Right ventricle myocardium superior (tissue), 1 donor: ENCODE results near the gene CCNL1. TPM values are rescaled to one million over a fixed set of nuclear protein-coding genes. Genes with fewer than 3 reads are reported as not detected.
A peak's percentile ranks its signal among the peaks of the same experiment; 100 is the strongest.

ENCODE experiments used
- ATAC-seq: fragments of 200-7000 bp; cut with Tn5 transposase; one replicate; pipeline ENCODE4 v1.9.1; 2020; ENCODE audit warnings: mild to moderate bottlenecking; ENCODE audit not compliant: poor library complexity
- DNase-seq: peaks from one replicate; pipeline ENCODE4 v3.0.0-alpha.2; 2020
- intact Hi-C: fragments of 100-400 bp; cut with DNase I; formaldehyde crosslinking; loops from one replicate; pipeline ENCODE4 v1.11.2; 2022
- total RNA-seq: library from RNA; stranded (reverse); fragmentation: NEBNext Ultra II Directional; extraction: Animal tissue kit (Norgen Biotek cat#: 25700); gene quantifications from one replicate; pipeline ENCODE4 v1.2.1, GENCODE V29; 2021
- donor health status: DM: no; HTN: yes; CAD: no; lungs with severe emphysema.

Gene CCNL1
- total RNA-seq, 1 donor from 2014 or later, result 20.2 TPM

- no peak for DNase-seq
- intact Hi-C loops, result loop anchor here (10.0 kb wide), 1 partner anchor 297 kb away; no protein-coding TSS in a partner anchor
- no peak for ATAC-seq
These were observed 28.1 kb downstream of the CCNL1 start for GRCh38 chr3:157131861-157132260.

- peak; percentile 56 for DNase-seq
- ATAC-seq, result peak; percentile 7
- intact Hi-C loops, result loop anchor here (10.0 kb wide), 1 partner anchor 296 kb away; no protein-coding TSS in a partner anchor
These were observed 29.3 kb downstream of the CCNL1 start for GRCh38 chr3:157130467-157131251.

GRCh38 chr3:157129803-157130466 is 30.0 kb downstream of the CCNL1 start:
- ATAC-seq (no peak), DNase-seq (no peak)
- intact Hi-C loops, result loop anchor here (10.0 kb wide), 1 partner anchor 295 kb away; no protein-coding TSS in a partner anchor

- peak; percentile 14 for ATAC-seq
- intact Hi-C loops, result no loop called here
- DNase-seq, result no peak
These were observed 30.9 kb downstream of the CCNL1 start for GRCh38 chr3:157128771-157129681.

- ATAC-seq, result peak; percentile 63
- DNase-seq, result peak; percentile 66
- intact Hi-C loops, result no loop called here
These were observed 31.8 kb downstream of the CCNL1 start for GRCh38 chr3:157127831-157128767.

GRCh38 chr3:157127268-157127667 is 32.7 kb downstream of the CCNL1 start:
- intact Hi-C loops, result no loop called here
- no peak for ATAC-seq
- no peak for DNase-seq

GRCh38 chr3:157126365-157126764 is 33.6 kb downstream of the CCNL1 start:
- intact Hi-C loops, result no loop called here
- ATAC-seq (no peak), DNase-seq (no peak)

- no peak for DNase-seq
- no peak for ATAC-seq
- intact Hi-C loops, result no loop called here
These were observed 34.8 kb downstream of the CCNL1 start for GRCh38 chr3:157125101-157125500.

- intact Hi-C loops, result no loop called here
- DNase-seq, result no peak
- ATAC-seq, result no peak
These were observed 36.3 kb downstream of the CCNL1 start for GRCh38 chr3:157123621-157124020.

- no peak for ATAC-seq
- DNase-seq, result no peak
- intact Hi-C loops, result no loop called here
These were observed 37.0 kb downstream of the CCNL1 start for GRCh38 chr3:157122832-157123427.

- DNase-seq, result no peak
- peak; percentile 24 for ATAC-seq
- intact Hi-C loops, result no loop called here
These were observed 37.8 kb downstream of the CCNL1 start for GRCh38 chr3:157122116-157122515.

- intact Hi-C loops, result no loop called here
- no peak for DNase-seq
- no peak for ATAC-seq
These were observed 38.4 kb downstream of the CCNL1 start for GRCh38 chr3:157121522-157121921.

- ATAC-seq, result no peak
- intact Hi-C loops, result no loop called here
- DNase-seq, result no peak
These were observed 39.7 kb downstream of the CCNL1 start for GRCh38 chr3:157120071-157120892.

GRCh38 chr3:157119369-157119951 is 40.5 kb downstream of the CCNL1 start:
- intact Hi-C loops, result no loop called here
- ATAC-seq (no peak), DNase-seq (no peak)

- ATAC-seq (no peak), DNase-seq (no peak)
- intact Hi-C loops, result no loop called here
These were observed 41.9 kb downstream of the CCNL1 start for GRCh38 chr3:157117875-157118654.

GRCh38 chr3:157117206-157117605 is 42.7 kb downstream of the CCNL1 start:
- intact Hi-C loops, result no loop called here
- no peak for ATAC-seq
- no peak for DNase-seq
